ENCODE data around the gene TSPEAR. TPM values are rescaled to one million over a fixed set of nuclear protein-coding genes. Genes with fewer than 3 reads are reported as not detected.
"Not testable (repeated sequence)": the region's sequence is repeated elsewhere in the genome, so short reads cannot be mapped to it uniquely, and the experiment has no call there.

Gene TSPEAR
- total and polyA plus RNA-seq, 7 experiments from 2014 or later = 0.07 TPM; not detected in 6

DNA sequence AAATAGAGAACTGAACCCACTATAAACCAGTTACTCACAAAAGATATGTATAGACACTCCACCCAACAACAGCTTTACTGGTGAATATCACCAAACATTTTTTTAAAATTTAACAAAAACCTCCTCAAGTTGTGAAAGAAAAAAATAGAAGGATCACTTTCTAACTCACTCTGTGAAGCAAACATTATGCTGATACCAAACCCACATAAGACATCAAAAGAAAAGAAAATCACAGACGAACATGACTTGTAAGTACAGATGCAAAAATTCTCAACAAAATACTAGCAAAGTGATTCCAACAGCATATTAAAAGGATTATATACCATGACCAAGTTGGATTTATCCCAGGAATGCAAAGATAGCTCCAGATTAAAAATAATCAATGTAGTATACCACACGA lies 19.7 kb downstream of the TSPEAR start:
- Mint-ChIP-seq H3K27ac (peak overlapping the region in 5 of 9 donors; percentile 2 to 32 (median 8)), H3K27me3 (peaks cover 0 to 50% (median 7%) of the 10 kb centered on the region in 5 donors), H3K36me3 (peaks cover 0 to 5% (median 3%) of the 10 kb centered on the region in 5 donors), H3K9me3 (peaks cover 0 to 19% (median 8%) of the 10 kb centered on the region in 11 donors), H3K4me1 (peaks cover 3 to 35% (median 19%) of the 10 kb centered on the region in 7 donors), H3K4me3 (peak overlapping the region in 4 of 10 donors; percentile 4 to 18 (median 10))
- POLR2A ChIA-PET = no interaction called here
- peak in 3 of 9 donors; percentile 21 to 39 (median 36) for DNase-seq
- no peak overlapping the region for H3K27ac ChIP-seq (ENCODE audit: low read depth, low read length)
- no peak for ATAC-seq
- no peaks in the 10 kb centered on the region for H3K36me3 ChIP-seq (ENCODE audit: control insufficient read depth in 2 of 3, insufficient read depth in 3 of 3, low read length in 3 of 3)
- no peaks in the 10 kb centered on the region for H3K27me3 ChIP-seq (ENCODE audit: control insufficient read depth in 2 of 2, insufficient read depth in 2 of 2, low read length in 2 of 2)
- intact Hi-C loops (cut with micrococcal nuclease) = loop anchor here in 1 of 2 donors (5.0 to 10.0 kb wide), 2 partner anchors 34 to 147 kb away; partner anchors contain the start of genes KRTAP10-1 and KRTAP12-3
- H3K9me3 ChIP-seq (ENCODE audit: control insufficient read depth in 2 of 3, low read length in 3 of 3) = no peaks in the 10 kb centered on the region
- H3K4me1 ChIP-seq (ENCODE audit: control insufficient read depth in 2 of 2, insufficient read depth in 2 of 2, low read length in 2 of 2) = no peaks in the 10 kb centered on the region
- no peak overlapping the region for H3K4me3 ChIP-seq (ENCODE audit: low read length)
- CTCF ChIA-PET = interaction anchor here (0.8 kb wide), 1 partner anchor 54 kb away, joined by 3 read pairs; no protein-coding TSS in a partner anchor

GRCh38 chr21:44689740-44690139 lies 21.6 kb downstream of the TSPEAR start:
- DNase-seq; ATAC-seq; H3K36me3 Mint-ChIP-seq; CTCF ChIA-PET; H3K4me3 ChIP-seq (ENCODE audit: low read length); H3K27me3 ChIP-seq (ENCODE audit: control insufficient read depth in 2 of 2, insufficient read depth in 2 of 2, low read length in 2 of 2); POLR2A ChIA-PET; H3K36me3 ChIP-seq (ENCODE audit: control insufficient read depth in 2 of 3, insufficient read depth in 3 of 3, low read length in 3 of 3); H3K4me1 ChIP-seq (ENCODE audit: control insufficient read depth in 2 of 2, insufficient read depth in 2 of 2, low read length in 2 of 2); H3K27ac ChIP-seq (ENCODE audit: low read depth, low read length); H3K4me3 Mint-ChIP-seq; H3K9me3 ChIP-seq (ENCODE audit: control insufficient read depth in 2 of 3, low read length in 3 of 3): not testable (repeated sequence)
- peaks cover 0 to 19% (median 8%) of the 10 kb centered on the region in 11 donors for H3K9me3 Mint-ChIP-seq
- peak overlapping the region in 2 of 9 donors; percentile 18 to 55 for H3K27ac Mint-ChIP-seq
- intact Hi-C loops (cut with micrococcal nuclease) = loop anchor here in 1 of 2 donors (5.0 to 10.0 kb wide), 2 partner anchors 32 to 145 kb away; partner anchors contain the start of genes KRTAP10-1 and KRTAP12-3
- peaks cover 4 to 41% (median 5%) of the 10 kb centered on the region in 5 donors for H3K27me3 Mint-ChIP-seq
- H3K4me1 Mint-ChIP-seq = peaks cover 6 to 29% (median 19%) of the 10 kb centered on the region in 7 donors

DNA sequence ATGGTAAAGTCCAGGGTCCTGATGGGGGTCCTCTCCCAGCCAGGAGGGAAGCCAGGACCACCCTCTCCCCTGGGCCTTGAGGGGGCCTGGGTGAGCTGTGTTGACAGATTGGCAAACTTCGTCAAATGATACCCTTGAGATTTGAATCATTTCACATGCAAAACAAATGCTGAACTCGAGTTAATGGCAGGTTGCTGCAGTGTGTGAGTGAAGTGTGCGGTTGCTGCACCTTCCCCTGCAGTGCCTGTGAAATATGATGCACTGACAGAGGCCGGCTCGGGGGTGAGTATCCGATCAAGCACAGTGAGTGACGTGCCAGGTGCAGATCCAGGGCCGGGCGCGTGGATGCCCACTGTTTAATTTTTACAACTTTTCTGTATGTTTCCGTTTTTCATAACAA lies 23.7 kb downstream of the TSPEAR start:
- peaks cover 0 to 4% (median under 1%) of the 10 kb centered on the region in 5 donors for H3K36me3 Mint-ChIP-seq

DNA sequence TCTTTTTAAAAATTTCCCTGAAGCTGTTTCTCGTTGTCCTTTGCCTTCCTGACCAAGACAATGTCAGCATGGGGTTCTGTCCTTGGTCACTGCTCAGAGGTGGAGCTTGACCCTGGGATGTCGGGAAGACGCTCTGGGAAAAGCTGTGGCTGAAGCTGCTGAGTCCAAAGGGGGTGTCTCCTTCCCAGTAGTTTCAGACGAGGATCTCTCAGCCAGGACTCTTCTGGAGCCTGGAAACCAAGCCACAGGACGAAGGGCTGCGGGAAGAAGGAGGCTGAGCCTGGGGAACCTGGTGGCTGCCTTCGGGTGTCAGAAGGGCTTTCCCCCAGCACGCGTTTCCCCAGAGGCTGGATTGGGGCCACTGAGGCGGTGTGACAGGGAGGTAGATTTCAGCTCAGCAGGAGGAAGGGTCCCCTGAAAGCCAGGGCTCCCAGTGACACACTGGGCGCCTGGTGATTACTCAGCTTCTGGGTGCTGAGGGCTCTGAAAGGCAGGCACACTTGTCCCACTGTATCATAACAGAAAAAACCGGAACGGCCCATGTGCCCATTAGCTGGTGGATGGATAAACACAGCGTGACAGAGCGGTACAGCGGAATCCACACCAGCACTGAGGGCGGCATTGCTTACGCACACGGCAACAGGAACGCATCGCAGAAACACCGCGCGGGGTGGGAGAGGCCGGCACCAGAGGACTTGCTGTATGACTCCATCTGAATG lies 24.4 kb downstream of the TSPEAR start:
- Histone ChIP-seq H3K27ac (ENCODE audit: low read depth, low read length) (no peak overlapping the region), H3K36me3 (ENCODE audit: control insufficient read depth in 2 of 3, insufficient read depth in 3 of 3, low read length in 3 of 3) (no peaks in the 10 kb centered on the region), H3K9me3 (ENCODE audit: control insufficient read depth in 2 of 3, low read length in 3 of 3) (no peaks in the 10 kb centered on the region), H3K27me3 (ENCODE audit: control insufficient read depth in 2 of 2, insufficient read depth in 2 of 2, low read length in 2 of 2) (no peaks in the 10 kb centered on the region), H3K4me3 (ENCODE audit: low read length) (no peak overlapping the region), H3K4me1 (ENCODE audit: control insufficient read depth in 2 of 2, insufficient read depth in 2 of 2, low read length in 2 of 2) (no peaks in the 10 kb centered on the region)
- Mint-ChIP-seq H3K36me3 (no peaks in the 10 kb centered on the region), H3K4me3 (no peak overlapping the region), H3K27me3 (peaks cover 4 to 37% (median 8%) of the 10 kb centered on the region in 5 donors), H3K9me3 (peaks cover 0 to 3% (median 0%) of the 10 kb centered on the region in 11 donors), H3K4me1 (peaks cover 5 to 27% (median 12%) of the 10 kb centered on the region in 7 donors), H3K27ac (peak overlapping the region in 1 of 9 donors; percentile 28)
- ATAC-seq (no peak), DNase-seq (no peak)
- intact Hi-C loops (cut with micrococcal nuclease) = no loop called here
- POLR2A ChIA-PET = no interaction called here
- CTCF ChIA-PET = interaction anchor here (0.6 to 0.7 kb wide), 2 partner anchors 183 to 186 kb away, joined by 3 read pairs; partner anchors contain the start of gene PTTG1IP

More for the DNA sequence above, 23.7 kb downstream of the TSPEAR start:
- H3K4me3 Mint-ChIP-seq = no peak overlapping the region
- H3K27ac Mint-ChIP-seq = no peak overlapping the region
- ChIA-PET CTCF (no interaction called here), POLR2A (no interaction called here)
- H3K36me3 ChIP-seq (ENCODE audit: control insufficient read depth in 2 of 3, insufficient read depth in 3 of 3, low read length in 3 of 3) = no peaks in the 10 kb centered on the region
- H3K4me1 Mint-ChIP-seq = peaks cover 5 to 27% (median 14%) of the 10 kb centered on the region in 7 donors
- peaks cover 0 to 9% (median 1%) of the 10 kb centered on the region in 11 donors for H3K9me3 Mint-ChIP-seq
- no peak overlapping the region for H3K4me3 ChIP-seq (ENCODE audit: low read length)
- intact Hi-C loops (cut with micrococcal nuclease) = no loop called here
- no peaks in the 10 kb centered on the region for H3K9me3 ChIP-seq (ENCODE audit: control insufficient read depth in 2 of 3, low read length in 3 of 3)
- H3K4me1 ChIP-seq (ENCODE audit: control insufficient read depth in 2 of 2, insufficient read depth in 2 of 2, low read length in 2 of 2) = no peaks in the 10 kb centered on the region
- ATAC-seq (no peak), DNase-seq (no peak)
- no peak overlapping the region for H3K27ac ChIP-seq (ENCODE audit: low read depth, low read length)
- H3K27me3 ChIP-seq (ENCODE audit: control insufficient read depth in 2 of 2, insufficient read depth in 2 of 2, low read length in 2 of 2) = no peaks in the 10 kb centered on the region
- peaks cover 4 to 37% (median 5%) of the 10 kb centered on the region in 5 donors for H3K27me3 Mint-ChIP-seq

- Histone ChIP-seq H3K4me3 (ENCODE audit: low read length) (no peak overlapping the region), H3K27ac (ENCODE audit: low read depth, low read length) (no peak overlapping the region), H3K9me3 (ENCODE audit: control insufficient read depth in 2 of 3, low read length in 3 of 3) (no peaks in the 10 kb centered on the region), H3K27me3 (ENCODE audit: control insufficient read depth in 2 of 2, insufficient read depth in 2 of 2, low read length in 2 of 2) (no peaks in the 10 kb centered on the region), H3K4me1 (ENCODE audit: control insufficient read depth in 2 of 2, insufficient read depth in 2 of 2, low read length in 2 of 2) (no peaks in the 10 kb centered on the region), H3K36me3 (ENCODE audit: control insufficient read depth in 2 of 3, insufficient read depth in 3 of 3, low read length in 3 of 3) (no peaks in the 10 kb centered on the region)
- peak overlapping the region in 2 of 10 donors; percentile 18 to 65 for H3K4me3 Mint-ChIP-seq
- ATAC-seq (no peak), DNase-seq (no peak)
- H3K4me1 Mint-ChIP-seq = peaks cover 2 to 19% (median 7%) of the 10 kb centered on the region in 7 donors
- H3K27me3 Mint-ChIP-seq = peaks cover 4 to 31% (median 8%) of the 10 kb centered on the region in 5 donors
- ChIA-PET POLR2A (no interaction called here), CTCF (interaction anchor here (0.6 to 0.7 kb wide), 2 partner anchors 182 to 187 kb away, joined by 3 read pairs; partner anchors contain the start of gene PTTG1IP)
- no peaks in the 10 kb centered on the region for H3K36me3 Mint-ChIP-seq
- intact Hi-C loops (cut with micrococcal nuclease) = no loop called here
- no peaks in the 10 kb centered on the region for H3K9me3 Mint-ChIP-seq
- H3K27ac Mint-ChIP-seq = peak overlapping the region in 1 of 9 donors; percentile 81
These were observed 25.2 kb downstream of the TSPEAR start for GRCh38 chr21:44686000-44686781.

DNA sequence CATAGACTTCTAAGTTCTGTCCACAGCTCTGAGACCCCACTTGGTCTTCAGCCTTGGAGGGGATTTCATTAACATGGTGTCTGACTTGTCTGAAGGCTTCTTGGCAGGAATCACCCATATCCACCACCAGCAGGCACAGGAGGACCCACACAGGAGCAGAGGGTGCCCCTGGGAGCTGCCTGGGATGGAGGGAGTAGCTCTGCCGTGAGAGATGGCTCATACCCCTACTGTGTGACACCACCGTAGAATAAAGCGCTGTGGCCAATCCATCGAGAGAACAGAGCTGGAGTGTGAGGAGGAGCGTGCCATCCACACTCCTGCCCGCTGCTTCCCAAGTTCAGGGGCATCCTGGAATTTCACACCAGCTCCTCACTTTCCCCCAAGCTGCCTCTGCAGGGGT lies 26.3 kb downstream of the TSPEAR start:
- CTCF ChIA-PET, H3K36me3 Mint-ChIP-seq, ATAC-seq: not testable (repeated sequence)

More for the DNA sequence above, 26.3 kb downstream of the TSPEAR start:
- H3K9me3 Mint-ChIP-seq; H3K4me1 ChIP-seq (ENCODE audit: control insufficient read depth in 2 of 2, insufficient read depth in 2 of 2, low read length in 2 of 2); intact Hi-C loops (cut with micrococcal nuclease); H3K4me3 Mint-ChIP-seq; H3K36me3 ChIP-seq (ENCODE audit: control insufficient read depth in 2 of 3, insufficient read depth in 3 of 3, low read length in 3 of 3); DNase-seq; POLR2A ChIA-PET; H3K27ac ChIP-seq (ENCODE audit: low read depth, low read length); H3K27me3 ChIP-seq (ENCODE audit: control insufficient read depth in 2 of 2, insufficient read depth in 2 of 2, low read length in 2 of 2); H3K4me3 ChIP-seq (ENCODE audit: low read length); H3K9me3 ChIP-seq (ENCODE audit: control insufficient read depth in 2 of 3, low read length in 3 of 3): not testable (repeated sequence)
- Mint-ChIP-seq H3K27me3 (peaks cover 4 to 34% (median 8%) of the 10 kb centered on the region in 5 donors), H3K27ac (peak overlapping the region in 1 of 9 donors; percentile 38), H3K4me1 (peaks cover 0 to 12% (median 4%) of the 10 kb centered on the region in 7 donors)
